Measurements from ENCODE around the gene B4GALNT4.
"Not testable (repeated sequence)": the region's sequence is repeated elsewhere in the genome, so short reads cannot be mapped to it uniquely, and the experiment has no call there.

The B4GALNT4 gene

DNA sequence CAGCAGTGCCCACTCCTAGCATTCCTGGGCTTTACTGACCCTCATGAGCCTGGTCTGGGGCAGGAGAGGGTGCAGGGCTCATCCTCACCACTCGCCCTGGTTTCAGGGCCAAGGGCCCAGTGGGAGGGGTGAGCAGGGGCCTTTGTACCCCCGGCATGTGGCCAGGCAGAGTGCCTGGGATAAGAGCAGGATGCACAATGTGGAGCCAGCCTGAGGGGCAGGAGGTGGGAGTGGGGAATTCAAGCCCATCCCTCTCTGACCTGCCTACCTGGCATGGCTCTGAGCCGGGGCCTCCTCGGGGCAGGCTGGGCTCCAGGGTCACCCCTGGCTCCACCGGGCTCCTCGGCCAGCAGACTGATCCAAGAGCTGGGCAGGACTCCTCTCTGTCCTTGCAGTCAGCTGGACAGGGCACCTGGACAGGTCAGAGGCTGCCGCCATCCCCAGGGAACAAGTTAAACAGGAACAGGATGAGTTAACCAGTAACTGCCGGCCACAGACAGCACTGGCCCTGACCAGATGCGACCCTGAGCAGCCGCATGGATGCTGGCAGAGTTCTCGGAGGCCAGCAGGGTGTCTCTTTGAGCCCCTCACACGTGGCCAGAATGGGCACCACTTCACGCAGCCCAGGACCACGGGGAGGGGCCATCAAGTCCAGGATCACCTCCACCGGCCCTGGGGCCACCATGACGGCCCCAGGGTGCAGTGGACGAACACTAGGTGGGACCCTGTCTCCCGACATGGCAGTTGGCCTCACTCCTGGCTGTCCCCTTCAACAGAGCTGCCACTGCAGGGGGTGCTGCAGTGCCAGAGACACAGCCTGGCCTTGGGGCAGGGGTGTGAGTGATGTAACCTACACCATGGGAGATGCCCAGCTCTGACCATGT lies 40.5 kb downstream of the B4GALNT4 start:
- no peak for DNase-seq

DNA sequence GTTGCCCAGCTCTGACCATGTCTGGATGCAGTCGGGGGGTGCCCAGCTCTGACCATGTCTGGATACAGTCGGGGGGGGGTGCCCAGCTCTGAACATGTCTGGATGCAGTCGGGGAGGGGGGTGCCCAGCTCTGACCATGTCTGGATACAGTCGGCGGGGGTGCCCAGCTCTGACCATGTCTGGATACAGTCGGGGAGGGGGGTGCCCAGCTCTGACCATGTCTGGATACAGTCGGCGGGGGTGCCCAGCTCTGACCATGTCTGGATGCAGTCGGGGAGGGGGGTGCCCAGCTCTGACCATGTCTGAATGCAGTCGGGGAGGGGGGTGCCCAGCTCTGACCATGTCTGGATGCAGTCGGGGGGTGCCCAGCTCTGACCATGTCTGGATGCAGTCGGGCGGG lies 41.4 kb downstream of the B4GALNT4 start:
- DNase-seq: not testable (repeated sequence)

DNA sequence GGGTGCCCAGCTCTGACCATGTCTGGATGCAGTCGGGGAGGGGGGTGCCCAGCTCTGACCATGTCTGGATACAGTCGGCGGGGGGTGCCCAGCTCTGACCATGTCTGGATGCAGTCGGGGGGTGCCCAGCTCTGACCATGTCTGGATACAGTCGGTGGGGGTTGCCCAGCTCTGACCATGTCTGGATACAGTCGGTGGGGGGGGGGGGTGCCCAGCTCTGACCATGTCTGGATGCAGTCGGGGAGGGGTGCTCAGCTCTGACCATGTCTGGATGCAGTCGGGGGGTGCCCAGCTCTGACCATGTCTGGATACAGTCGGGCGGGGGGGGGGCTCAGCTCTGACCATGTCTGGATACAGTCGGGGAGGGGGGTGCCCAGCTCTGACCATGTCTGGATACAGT lies 42.2 kb downstream of the B4GALNT4 start:
- not testable (repeated sequence) for DNase-seq

DNA sequence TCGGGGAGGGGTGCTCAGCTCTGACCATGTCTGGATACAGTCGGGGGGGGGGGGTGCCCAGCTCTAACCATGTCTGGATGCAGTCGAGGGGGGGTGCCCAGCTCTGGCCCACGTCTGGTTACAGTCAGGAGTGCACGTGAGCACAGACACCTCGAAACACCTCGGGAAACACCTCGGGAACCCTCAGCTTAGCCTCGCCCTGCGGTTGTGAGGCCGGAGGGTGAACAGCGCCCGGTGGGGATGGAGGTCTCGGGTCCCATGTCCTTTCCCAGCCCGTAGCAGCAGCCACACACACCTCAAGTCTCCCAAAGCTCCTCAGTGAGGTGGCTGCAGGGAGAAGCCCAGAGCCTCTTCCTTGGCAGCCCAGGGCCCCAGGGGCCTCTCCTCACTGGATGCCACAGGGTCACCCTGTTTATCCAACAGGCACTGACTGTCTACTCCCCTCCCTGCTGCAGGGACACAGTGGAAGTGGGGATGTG lies 43.4 kb downstream of the B4GALNT4 start:
- DNase-seq: no peak

- peak; percentile 34 for DNase-seq
Measured at GRCh38 chr11:413120-414081, 44.1 kb downstream of the B4GALNT4 start.

- no peak for DNase-seq
Measured at GRCh38 chr11:414318-414857, 45.1 kb downstream of the B4GALNT4 start.

DNA sequence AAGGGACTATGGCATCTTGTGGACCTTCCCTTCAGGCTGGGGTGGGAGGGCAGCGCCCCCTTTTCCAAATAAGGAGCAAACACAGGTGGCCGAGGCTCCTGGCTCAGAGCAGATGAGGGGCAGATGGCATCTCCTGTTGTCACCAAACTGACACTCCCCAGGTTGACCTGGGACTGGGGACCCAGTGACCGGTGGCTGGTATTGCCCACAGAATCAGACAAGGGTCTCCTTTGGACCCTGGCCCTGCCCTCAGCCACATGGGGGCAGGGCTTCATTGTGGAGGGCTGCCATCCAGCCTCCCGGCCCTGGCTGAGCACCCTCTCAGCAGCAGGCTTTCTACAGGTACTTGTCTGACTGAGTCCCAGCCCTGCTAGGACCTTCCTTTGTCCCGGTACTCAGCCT lies 46.3 kb downstream of the B4GALNT4 start:
- no peak for DNase-seq

DNA sequence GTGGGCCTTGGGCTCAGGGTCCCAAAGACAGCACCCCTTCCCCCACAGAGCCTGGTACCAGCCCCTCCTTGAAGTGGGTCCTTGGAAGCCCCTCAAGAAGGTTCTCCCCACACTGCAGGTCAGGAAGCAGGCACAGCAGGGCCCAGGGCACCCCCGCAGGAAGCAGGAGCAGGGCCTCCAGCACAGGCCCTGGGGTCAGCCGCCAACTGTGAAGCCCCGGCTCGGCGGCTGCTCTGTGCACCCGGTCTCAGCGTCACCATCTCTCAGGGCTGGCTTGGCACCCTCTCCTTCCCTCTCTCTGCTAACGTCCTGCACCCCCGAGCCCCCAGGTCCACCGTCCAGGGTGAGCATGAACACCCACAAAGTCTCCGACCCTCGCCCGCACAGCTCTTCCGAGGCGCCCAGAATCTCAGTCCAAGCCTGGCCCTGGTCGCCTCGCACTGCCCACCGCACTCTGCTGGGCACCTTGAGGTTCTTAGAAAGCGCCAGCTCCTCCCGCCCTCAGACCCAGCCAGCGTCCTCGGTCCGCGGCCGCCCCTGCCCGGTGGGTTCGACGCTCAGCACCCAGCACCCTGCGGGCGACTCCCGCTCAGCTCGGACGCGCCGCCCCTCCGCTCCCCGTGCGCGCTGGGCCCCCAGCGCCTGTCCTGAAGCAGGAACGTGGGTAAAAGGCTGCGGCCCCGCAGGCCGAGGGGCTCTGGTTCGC lies 46.9 kb downstream of the B4GALNT4 start:
- DNase-seq: no peak

- peak; percentile 88 for DNase-seq
Measured at GRCh38 chr11:416757-417621, 47.7 kb downstream of the B4GALNT4 start.

- DNase-seq: peak; percentile 53
Measured at GRCh38 chr11:417652-418342, 48.5 kb downstream of the B4GALNT4 start.

- no peak for DNase-seq
Measured at GRCh38 chr11:418343-419247, 49.3 kb downstream of the B4GALNT4 start.

DNA sequence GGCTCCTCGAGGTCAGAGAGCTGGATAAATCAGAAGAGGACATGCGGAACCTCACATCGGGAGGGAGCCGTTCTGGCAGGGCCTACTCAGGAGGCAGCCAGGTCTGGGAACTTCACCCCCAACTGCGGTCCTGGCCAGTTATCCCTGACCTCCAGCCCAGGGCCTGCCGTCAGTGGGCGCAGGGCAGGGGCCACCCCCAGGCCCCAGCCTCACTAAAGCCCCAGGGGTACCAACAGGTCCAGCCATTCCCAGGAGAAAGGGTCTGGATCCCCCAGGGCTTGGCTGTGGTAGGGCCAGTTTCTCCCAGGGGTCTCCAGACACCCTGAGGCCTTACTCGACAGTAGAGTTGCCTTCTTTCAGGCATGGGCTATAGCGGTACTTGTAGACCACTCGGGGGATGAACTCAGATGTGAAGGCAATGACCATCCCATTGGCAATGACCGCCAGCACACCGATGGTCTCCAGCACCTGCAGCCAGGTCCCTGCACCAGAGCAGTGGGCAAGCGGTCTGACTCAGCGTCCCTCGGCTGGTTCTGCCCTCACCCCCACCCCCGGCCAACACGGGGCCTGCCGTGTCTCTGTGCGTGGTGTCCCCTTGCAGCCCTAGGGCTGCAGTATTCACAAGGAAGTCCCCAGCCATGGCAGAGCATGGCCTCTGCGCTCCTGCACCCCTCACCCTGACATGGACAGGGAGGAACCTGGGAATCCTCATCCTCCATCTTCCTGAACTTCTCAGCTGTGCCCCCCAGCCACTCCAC lies 50.1 kb downstream of the B4GALNT4 start:
- DNase-seq: no peak

GRCh38 chr11:420054-420910 lies 51.0 kb downstream of the B4GALNT4 start:
- no peak for DNase-seq

- no peak for DNase-seq
Measured at GRCh38 chr11:420911-421321, 51.6 kb downstream of the B4GALNT4 start.

DNA sequence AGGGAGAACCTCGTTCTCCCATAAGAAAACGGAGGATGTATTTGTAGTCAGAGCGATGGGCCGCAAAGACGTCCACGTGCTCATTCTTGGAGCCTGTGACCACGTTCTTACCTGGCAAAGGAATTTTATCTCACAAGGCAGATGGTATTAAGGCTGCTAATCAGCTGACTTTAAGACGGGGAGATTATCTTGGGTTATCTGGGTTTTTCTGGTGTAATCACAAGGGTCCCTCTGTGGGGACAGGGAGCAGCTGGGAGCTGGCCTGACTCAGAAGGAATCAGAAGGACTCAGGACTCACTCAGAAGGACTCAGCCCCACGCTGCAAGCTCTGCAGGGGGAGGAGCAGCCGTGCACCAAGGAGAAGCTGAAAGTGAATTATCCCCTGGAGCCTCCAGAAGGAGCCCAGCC lies 53.0 kb downstream of the B4GALNT4 start:
- DNase-seq: no peak

GRCh38 chr11:424232-424631 lies 54.9 kb downstream of the B4GALNT4 start:
- DNase-seq: no peak

GRCh38 chr11:424766-425165 lies 55.5 kb downstream of the B4GALNT4 start:
- not testable (repeated sequence) for DNase-seq

DNA sequence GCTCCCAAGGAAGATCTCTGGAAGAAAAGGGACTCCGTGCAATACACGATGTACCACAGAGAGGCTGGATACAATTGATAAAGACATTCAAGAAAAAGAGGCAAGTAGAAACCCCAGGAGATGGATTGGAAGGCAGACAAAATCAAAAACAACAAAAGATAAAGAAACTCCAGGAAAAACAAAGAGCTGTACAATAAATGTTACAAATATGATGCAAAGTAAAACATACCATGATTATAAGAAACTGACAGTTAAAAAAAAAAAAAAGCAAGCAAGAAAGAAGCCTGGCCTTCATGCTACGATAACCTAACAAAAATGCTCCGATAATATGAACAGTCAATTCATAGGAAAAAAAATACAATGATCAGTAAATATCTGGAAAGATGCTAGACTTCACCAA lies 56.0 kb downstream of the B4GALNT4 start:
- no peak for DNase-seq

Data from NCI-H69 (cell line).